Upper lobe of left lung (tissue), 4 donors: ENCODE results near the gene USP36.

ENCODE experiments used
- CTCF ChIP-seq, 6 experiments: fragments of 450-650 bp in 4 of 6; fragments of 200-600 bp in 2 of 6; sonication (generic) in 2 of 6; IDR thresholded peaks; one replicate each; pipeline ENCODE4 v1.5.1; 2016 to 2019; ENCODE audit warnings: antibody characterized with exemption in 6 of 6
- EP300 ChIP-seq, 4 donors: sonication (generic); formaldehyde crosslinking; IDR thresholded peaks; one replicate each; pipeline ENCODE4 v1.5.1; 2017; ENCODE audit warnings: antibody characterized with exemption in 4 of 4, control low read depth in 2 of 4
- POLR2A ChIP-seq, 4 donors: fragments of 450-650 bp; IDR thresholded peaks; one replicate each; pipeline ENCODE4 v1.5.1; 2016 to 2017; ENCODE audit warnings: antibody characterized with exemption in 4 of 4, mild to moderate bottlenecking in 2 of 4
- POLR2AphosphoS5 ChIP-seq, 2 donors: sonication (generic); formaldehyde crosslinking; IDR thresholded peaks; one replicate each; pipeline ENCODE4 v1.5.1; 2017; ENCODE audit warnings: antibody characterized with exemption in 2 of 2

GRCh38 chr17:78883089-78883532 is 42.5 kb upstream of the USP36 start:
- no peak for TF ChIP-seq CTCF (IDR thresholded peaks at IDR 0.05)
- TF ChIP-seq POLR2AphosphoS5 (IDR thresholded peaks at IDR 0.05), result peak; percentile 34 to 88
- TF ChIP-seq POLR2A (IDR thresholded peaks at IDR 0.05), result no peak
- TF ChIP-seq EP300 (IDR thresholded peaks at IDR 0.05), result no peak
